Measurements from ENCODE around the gene MKI67.
A peak's percentile ranks its signal among the peaks of the same experiment; 100 is the strongest.

Gene MKI67

DNA sequence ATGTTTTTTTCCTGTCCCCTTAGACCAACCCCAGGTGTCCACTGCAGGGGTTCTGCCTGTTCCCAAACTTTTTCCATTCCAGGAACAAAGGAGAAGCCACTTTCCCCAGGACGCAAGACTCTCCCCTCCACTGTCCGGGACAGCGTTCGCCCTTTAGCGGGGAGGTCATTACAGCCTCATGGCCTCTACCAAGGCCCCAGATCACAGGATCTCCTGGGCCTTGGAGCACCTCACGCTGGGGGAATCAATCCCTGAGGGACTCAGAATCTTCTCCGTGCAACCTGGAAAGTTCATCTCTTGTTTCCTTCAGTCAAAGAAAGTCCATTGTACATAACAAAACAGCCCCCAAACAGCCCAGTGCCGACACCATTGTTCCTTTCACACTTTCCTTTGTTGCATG is 41.2 kb downstream of the MKI67 start:
- DNase-seq (ENCODE audit: extremely low read depth in 1 of 2, low read depth in 1 of 2), result no peak

DNA sequence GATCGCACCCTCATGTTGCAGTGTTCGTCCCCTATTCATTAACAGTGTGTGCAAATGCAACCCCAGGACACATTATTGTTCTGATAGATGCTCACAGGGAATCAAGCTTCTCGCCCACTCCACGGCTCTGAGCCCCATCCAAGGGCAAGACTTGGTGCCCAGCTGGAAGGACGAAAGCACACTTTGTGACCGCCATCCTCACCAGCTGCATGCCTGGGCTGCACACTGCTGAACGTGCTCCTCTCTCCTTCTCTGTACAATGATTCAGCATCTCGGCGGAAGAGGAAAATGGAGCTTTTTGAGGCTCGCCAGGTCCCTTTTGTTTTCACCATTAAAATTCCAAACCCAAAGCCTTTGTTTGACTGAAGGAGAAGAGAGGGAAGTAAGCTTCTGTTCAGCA is 41.9 kb downstream of the MKI67 start:
- DNase-seq (ENCODE audit: extremely low read depth in 1 of 2, low read depth in 1 of 2), result no peak

DNA sequence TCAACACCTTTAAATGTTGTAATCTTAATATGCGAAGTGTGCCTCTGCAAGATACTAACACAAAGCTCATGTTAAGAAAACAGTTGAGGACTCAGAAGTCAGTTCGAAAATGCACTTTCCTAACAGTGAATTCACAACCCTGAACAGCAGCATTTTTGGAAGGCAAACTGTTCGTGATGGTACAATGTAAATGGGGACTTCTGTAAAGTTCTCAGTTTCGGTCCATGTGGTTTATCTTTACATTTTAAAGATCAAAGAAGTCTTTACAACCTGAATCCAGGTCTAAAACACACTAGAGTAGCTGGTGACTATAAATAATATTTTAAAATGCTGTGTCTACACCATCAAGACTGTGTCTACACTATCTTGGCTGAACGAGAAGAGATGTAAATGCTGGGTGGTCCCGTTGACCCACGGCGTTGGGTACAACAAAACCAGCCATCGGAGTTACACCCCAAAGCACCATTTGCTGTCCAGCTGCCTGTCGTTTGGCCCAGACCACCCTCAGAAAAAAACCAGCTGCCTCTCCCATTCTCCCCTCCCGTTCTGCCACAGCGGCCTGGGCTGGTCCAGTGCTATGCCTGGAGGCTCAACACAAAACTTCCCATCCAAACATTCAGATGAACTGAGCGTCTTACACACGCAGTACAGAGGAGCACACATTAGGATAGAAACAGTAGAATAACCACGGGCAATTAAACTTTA is 42.9 kb downstream of the MKI67 start:
- no peak for DNase-seq (ENCODE audit: extremely low read depth in 1 of 2, low read depth in 1 of 2)

GRCh38 chr10:128081720-128082119 is 44.5 kb downstream of the MKI67 start:
- DNase-seq (ENCODE audit: extremely low read depth in 1 of 2, low read depth in 1 of 2), result no peak

- DNase-seq (ENCODE audit: extremely low read depth in 1 of 2, low read depth in 1 of 2), result no peak
These were observed 45.0 kb downstream of the MKI67 start for GRCh38 chr10:128081222-128081621.

DNA sequence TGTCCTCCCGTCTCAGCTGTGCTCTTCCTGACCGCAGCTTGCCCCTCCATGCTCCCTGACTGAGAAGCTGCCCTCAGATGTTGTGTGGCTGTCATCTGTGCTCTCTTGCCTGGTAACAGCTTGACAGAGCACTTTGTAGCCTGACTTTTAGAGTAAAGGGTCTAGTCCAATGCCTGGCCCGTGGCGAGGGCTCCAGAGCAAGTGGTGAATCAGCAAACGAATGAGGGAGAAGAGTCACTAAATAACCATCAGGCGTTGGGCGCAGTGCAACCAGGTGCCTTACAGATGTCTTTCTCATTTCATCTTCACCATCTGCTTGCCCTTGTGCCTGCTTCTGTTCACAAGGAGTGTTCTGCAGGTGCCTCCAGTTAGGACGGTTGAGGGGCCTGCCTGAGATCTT is 45.6 kb downstream of the MKI67 start:
- DNase-seq (ENCODE audit: extremely low read depth in 1 of 2, low read depth in 1 of 2), result no peak

DNA sequence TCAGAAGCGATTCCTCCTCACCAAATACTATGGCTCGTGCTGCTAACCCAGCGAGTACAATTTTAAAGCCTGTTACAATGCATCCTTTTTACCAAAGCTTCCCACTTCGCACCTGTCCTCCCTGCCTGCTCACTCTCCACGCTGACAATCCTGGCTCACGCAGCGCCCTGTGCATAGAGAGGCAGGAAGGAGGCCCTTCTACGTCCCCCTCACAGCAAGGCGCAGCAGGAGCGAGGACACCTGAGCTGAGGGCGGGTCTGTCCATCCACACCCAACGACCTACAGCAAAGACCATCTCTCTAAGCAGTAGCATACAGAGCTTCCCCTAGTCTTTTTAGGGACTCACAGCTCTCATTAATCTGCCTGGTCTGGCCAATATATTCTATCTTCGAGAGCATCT is 46.0 kb downstream of the MKI67 start:
- no peak for DNase-seq (ENCODE audit: extremely low read depth in 1 of 2, low read depth in 1 of 2)

DNA sequence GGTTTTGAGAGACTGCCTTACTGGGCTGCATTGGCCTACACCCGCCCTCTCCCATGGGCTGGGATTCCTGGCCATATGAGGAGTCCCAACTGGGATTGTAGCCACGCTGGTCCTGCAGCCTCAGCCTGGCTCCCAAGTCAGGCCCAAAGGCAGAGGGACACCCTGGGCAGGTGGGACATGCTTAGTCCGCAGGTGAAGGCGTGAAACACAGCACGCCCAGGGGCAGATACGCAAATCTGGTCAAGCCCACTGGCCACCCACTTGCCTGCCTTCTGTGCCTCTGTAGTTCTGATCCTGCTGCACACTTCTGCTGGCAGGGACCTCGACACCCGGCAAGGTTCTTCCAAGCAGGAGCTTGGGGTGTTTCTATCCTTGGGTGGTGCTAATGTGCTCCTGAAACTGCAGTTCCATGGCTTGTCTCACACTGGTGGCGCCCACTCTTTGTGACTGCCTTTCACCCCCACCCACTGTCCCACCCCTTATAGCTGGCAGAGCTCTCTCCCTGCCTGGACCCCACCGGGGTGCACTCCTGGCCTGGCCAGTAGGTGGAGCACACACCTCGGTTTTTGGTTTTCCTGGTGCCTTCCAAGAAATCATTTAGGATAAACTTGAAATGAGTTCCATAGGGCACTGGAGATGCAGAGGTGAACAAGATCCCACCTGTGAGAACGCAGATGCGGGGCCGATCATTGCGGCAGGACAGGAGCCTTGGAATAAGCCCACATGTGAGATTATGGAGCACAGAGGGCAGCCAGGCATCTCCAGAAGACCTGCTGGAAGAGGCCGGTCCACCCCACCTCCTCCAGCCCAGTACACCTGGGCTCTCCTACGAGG is 47.9 kb downstream of the MKI67 start:
- no peak for DNase-seq (ENCODE audit: extremely low read depth in 1 of 2, low read depth in 1 of 2)

DNA sequence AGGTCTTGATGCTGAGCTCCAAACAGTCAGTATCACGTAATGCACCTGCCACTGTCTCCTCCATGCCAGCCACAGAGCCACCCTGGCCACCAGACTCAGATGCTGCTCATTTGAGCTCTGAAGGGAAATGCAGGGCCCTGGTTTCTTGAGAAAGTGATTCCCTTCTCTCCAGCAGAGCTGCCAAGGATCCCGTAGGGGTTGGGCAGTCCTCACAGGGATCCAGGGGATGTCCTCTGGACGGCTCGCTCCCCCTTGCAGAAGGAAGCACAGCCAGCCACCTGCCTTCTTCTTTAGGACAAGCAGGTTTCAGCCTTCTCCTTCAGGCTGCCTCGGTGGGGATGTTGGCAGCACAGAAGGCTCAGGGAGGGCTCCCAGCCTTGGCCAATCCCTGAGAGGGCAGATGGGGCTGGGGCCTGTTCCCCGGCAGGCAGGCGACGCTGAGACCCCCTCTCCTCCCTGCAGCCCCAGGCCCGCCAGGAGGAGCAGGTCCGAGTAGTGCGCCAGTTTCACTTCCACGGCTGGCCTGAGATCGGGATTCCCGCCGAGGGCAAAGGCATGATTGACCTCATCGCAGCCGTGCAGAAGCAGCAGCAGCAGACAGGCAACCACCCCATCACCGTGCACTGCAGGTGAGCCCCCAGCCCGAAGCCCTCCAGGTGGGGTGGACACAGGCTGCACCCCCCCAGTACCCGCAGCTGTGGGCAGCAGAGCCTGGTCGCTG is 48.9 kb downstream of the MKI67 start:
- no peak for DNase-seq (ENCODE audit: extremely low read depth in 1 of 2, low read depth in 1 of 2)

- no peak for DNase-seq (ENCODE audit: extremely low read depth in 1 of 2, low read depth in 1 of 2)
These were observed 51.6 kb downstream of the MKI67 start for GRCh38 chr10:128074589-128074988.

DNA sequence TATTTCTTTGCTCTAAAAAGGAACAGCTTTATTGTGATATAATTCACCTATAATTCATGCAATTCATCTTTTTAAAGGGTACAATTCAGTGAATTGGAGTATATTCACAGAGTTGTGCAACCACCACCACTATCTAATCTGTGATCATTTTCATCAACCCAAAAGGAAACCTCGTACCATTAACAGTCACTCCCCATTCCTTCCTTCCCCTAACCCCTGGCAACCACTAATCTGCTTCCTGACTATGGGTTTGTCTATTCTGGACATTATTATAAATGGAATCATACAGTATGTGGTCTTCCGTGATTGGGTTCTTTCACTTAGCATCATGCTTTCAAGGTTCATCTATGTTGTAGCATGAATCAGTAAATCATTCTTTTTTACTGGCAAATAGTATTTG is 52.3 kb downstream of the MKI67 start:
- no peak for DNase-seq (ENCODE audit: extremely low read depth in 1 of 2, low read depth in 1 of 2)

- no peak for DNase-seq (ENCODE audit: extremely low read depth in 1 of 2, low read depth in 1 of 2)
These were observed 53.1 kb downstream of the MKI67 start for GRCh38 chr10:128072941-128073645.

DNA sequence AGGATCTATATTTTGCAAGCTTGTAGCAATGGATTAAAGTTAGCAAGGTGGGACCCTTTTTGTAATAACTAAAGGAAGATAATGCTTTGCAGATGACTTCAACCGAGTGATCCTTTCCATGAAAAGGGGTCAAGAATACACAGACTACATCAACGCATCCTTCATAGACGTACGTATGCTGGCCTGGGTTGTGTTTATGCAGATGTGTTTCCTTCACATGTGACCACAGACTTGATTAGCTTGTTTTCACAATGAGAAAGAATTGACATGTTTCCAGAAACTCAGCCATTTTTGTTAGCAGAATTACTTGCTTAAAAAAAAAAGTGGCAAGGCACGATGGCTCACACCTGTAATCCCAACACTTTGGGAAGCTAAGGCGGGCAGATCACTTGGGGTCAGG is 54.2 kb downstream of the MKI67 start:
- DNase-seq (ENCODE audit: extremely low read depth in 1 of 2, low read depth in 1 of 2), result no peak

GRCh38 chr10:128071417-128071782 is 54.8 kb downstream of the MKI67 start:
- DNase-seq (ENCODE audit: extremely low read depth in 1 of 2, low read depth in 1 of 2), result no peak

DNA sequence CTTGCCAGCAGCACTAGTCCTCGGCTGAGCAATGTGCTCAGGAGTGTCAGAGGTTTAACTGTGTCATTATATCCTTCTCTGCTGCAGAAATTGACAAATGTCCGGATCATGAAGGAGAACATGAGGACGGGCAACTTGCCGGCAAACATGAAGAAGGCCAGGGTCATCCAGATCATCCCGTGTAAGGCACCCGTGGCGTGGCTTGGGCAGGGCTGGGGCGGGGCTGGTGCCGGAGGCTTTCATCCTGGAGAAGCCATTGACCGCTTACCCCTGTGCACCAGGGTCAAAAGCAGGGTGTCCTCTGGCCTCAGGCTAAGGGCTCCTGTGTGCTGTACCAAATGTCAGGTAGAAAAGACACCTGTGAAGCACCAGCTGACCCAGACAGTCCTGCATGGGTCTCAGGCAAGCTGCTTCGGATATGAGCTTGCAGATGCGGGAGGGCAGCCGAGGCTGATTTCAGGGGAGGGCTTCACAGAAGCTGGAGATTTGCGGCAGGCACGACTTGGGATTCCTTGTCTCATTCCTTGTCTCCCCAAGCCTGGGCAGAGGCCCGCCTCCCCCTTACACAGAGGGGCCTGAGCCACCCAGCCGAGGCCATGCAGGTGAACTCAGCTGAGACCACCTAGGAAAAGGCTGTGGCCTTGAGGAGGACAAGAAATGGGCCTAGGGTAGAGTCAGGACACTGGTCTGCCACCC is 55.4 kb downstream of the MKI67 start:
- no peak for DNase-seq (ENCODE audit: extremely low read depth in 1 of 2, low read depth in 1 of 2)

GRCh38 chr10:128070161-128070560 is 56.1 kb downstream of the MKI67 start:
- DNase-seq (ENCODE audit: extremely low read depth in 1 of 2, low read depth in 1 of 2), result no peak

DNA sequence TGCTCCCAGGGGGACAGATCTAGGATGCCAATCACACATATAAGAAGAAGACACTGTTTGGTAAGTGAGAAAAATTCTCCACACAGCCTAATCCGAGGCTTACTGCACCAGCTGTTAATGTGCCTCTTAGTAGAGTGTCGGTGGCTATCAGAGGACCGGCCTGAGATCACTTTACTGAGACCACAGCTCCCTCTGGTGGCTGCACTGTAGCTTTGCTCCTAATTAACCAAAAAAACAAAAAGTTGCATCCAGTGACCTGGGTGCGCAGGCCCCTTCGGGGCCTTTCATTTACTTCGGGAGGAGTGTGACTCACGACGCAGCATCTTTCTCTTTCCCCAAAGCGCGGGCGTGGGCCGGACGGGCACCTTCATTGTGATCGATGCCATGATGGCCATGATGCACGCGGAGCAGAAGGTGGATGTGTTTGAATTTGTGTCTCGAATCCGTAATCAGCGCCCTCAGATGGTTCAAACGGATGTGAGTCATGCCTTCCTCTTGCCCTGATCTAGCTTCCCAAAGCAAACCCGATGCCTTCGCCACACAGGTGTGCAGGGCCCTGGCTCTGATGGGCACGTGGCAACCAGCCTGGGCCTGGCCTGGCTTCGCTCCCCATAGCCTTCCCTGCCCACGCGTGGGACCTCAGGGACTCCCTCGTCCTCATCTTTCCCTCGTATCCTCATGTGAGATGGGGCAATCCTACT is 56.7 kb downstream of the MKI67 start:
- DNase-seq (ENCODE audit: extremely low read depth in 1 of 2, low read depth in 1 of 2), result peak; percentile 52 to 79

DNA sequence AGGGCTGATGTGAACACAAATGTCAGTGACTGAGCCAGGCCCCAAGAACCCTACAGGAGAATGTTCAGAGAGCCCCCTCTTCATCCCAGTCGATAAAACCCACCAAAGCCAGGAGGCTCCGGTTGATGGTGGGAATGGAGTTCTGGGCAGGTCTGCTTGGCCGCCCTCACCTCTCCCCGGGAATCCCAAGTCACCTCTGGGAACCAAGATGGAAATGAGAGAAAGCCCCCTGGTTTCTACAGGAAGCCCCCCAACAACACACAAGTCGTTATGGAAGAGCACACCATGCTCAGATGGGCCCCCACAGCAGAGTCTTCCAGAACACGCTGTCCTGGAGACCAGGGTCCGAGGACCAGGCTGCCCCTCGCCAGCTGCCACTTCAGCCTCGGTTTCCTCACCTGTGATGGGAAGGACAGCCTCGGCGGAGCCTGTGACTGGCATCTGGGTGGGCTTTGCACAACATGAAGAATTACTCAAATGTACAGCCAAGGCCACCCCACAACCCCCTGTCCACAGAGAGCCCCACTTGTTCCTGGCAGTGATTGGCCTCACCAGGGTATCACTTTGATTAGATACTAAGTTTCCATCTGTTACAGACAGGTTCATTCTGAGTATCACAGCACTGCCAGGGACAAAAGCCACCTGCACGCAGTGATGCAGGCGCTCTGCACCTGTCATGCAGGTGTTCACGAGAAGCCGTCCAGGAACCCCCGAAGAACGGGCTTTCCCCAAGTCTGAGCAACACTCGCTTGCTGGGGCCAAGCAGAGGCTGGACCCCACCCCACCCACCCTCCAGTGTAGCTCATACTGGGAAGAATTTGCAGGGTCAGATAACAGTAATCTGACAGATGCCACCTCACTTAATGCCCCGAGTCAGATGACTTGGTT is 57.6 kb downstream of the MKI67 start:
- no peak for DNase-seq (ENCODE audit: extremely low read depth in 1 of 2, low read depth in 1 of 2)

Measured in activated CD8-positive, alpha-beta memory T cell treated with anti-CD3 and anti-CD28 coated beads for 1 hour (primary cell).